ENCODE measurements around the gene IGLL5.
"Not testable (repeated sequence)": the region's sequence is repeated elsewhere in the genome, so short reads cannot be mapped to it uniquely, and the experiment has no call there.

The IGLL5 gene

GRCh38 chr22:22912135-22912987 is 24.7 kb downstream of the IGLL5 start:
- in situ Hi-C loops (cut with MboI; ENCODE audit: low sequenced_read_pairs), result no loop called here

GRCh38 chr22:22912988-22913253 is 25.3 kb downstream of the IGLL5 start:
- in situ Hi-C loops (cut with MboI; ENCODE audit: low sequenced_read_pairs), result no loop called here

- in situ Hi-C loops (cut with MboI; ENCODE audit: low sequenced_read_pairs), result no loop called here
Observed at GRCh38 chr22:22913989-22914388, 26.4 kb downstream of the IGLL5 start.

GRCh38 chr22:22914726-22915669 is 27.4 kb downstream of the IGLL5 start:
- in situ Hi-C loops (cut with MboI; ENCODE audit: low sequenced_read_pairs), result no loop called here

GRCh38 chr22:22915670-22916035 is 28.0 kb downstream of the IGLL5 start:
- in situ Hi-C loops (cut with MboI; ENCODE audit: low sequenced_read_pairs), result no loop called here

GRCh38 chr22:22916215-22916951 is 28.8 kb downstream of the IGLL5 start:
- in situ Hi-C loops (cut with MboI; ENCODE audit: low sequenced_read_pairs), result no loop called here

GRCh38 chr22:22916952-22917290 is 29.3 kb downstream of the IGLL5 start:
- in situ Hi-C loops (cut with MboI; ENCODE audit: low sequenced_read_pairs), result no loop called here

GRCh38 chr22:22917377-22917776 is 29.8 kb downstream of the IGLL5 start:
- in situ Hi-C loops (cut with MboI; ENCODE audit: low sequenced_read_pairs), result no loop called here

- in situ Hi-C loops (cut with MboI; ENCODE audit: low sequenced_read_pairs), result no loop called here
Observed at GRCh38 chr22:22918297-22918965, 30.8 kb downstream of the IGLL5 start.

GRCh38 chr22:22919041-22919440 is 31.4 kb downstream of the IGLL5 start:
- in situ Hi-C loops (cut with MboI; ENCODE audit: low sequenced_read_pairs), result no loop called here

GRCh38 chr22:22920104-22920654 is 32.6 kb downstream of the IGLL5 start:
- in situ Hi-C loops (cut with MboI; ENCODE audit: low sequenced_read_pairs), result no loop called here

GRCh38 chr22:22920910-22921550 is 33.4 kb downstream of the IGLL5 start:
- in situ Hi-C loops (cut with MboI; ENCODE audit: low sequenced_read_pairs), result no loop called here

GRCh38 chr22:22921575-22921974 is 34.0 kb downstream of the IGLL5 start:
- in situ Hi-C loops (cut with MboI; ENCODE audit: low sequenced_read_pairs), result no loop called here

GRCh38 chr22:22922092-22922953 is 34.7 kb downstream of the IGLL5 start:
- in situ Hi-C loops (cut with MboI; ENCODE audit: low sequenced_read_pairs), result not testable (repeated sequence)

GRCh38 chr22:22922954-22923319 is 35.3 kb downstream of the IGLL5 start:
- in situ Hi-C loops (cut with MboI; ENCODE audit: low sequenced_read_pairs), result no loop called here

- in situ Hi-C loops (cut with MboI; ENCODE audit: low sequenced_read_pairs), result no loop called here
Observed at GRCh38 chr22:22923379-22923778, 35.8 kb downstream of the IGLL5 start.

GRCh38 chr22:22923930-22924329 is 36.3 kb downstream of the IGLL5 start:
- in situ Hi-C loops (cut with MboI; ENCODE audit: low sequenced_read_pairs), result no loop called here

- in situ Hi-C loops (cut with MboI; ENCODE audit: low sequenced_read_pairs), result no loop called here
Observed at GRCh38 chr22:22924369-22925145, 36.9 kb downstream of the IGLL5 start.
